HepG2 (cell line): ENCODE results near the gene AGT. TPM values are rescaled to one million over a fixed set of nuclear protein-coding genes. Genes with fewer than 3 reads are reported as not detected.
A peak's percentile ranks its signal among the peaks of the same experiment; 100 is the strongest.

Experiments
- AGO1 ChIP-seq: fragments of 200-400 bp; formaldehyde crosslinking; IDR thresholded peaks from 2 replicates; pipeline ENCODE4 v1.6.1; 2017; ENCODE audit warnings: mild to moderate bottlenecking, low read depth, low read length, moderate library complexity; ENCODE audit not compliant: poor library complexity, severe bottlenecking
- BORCS8-MEF2B ChIP-seq: sonication (generic); formaldehyde crosslinking; IDR thresholded peaks from 2 replicates; pipeline ENCODE4 v1.8.0; 2022; ENCODE audit warnings: mild to moderate bottlenecking, missing genetic modification reagents
- CBFB ChIP-seq: sonication (generic); formaldehyde crosslinking; IDR thresholded peaks from 2 replicates; pipeline ENCODE4 v1.4.0; 2020; ENCODE audit warnings: missing genetic modification reagents
- FOXC1 ChIP-seq: sonication (generic); formaldehyde crosslinking; IDR thresholded peaks from 2 replicates; pipeline ENCODE4 v1.8.0; 2022; ENCODE audit warnings: mild to moderate bottlenecking, missing genetic modification reagents, borderline replicate concordance
- GFI1 ChIP-seq: sonication (generic); formaldehyde crosslinking; IDR thresholded peaks from 2 replicates; pipeline ENCODE4 v1.5.0; 2020; ENCODE audit warnings: missing genetic modification reagents, mild to moderate bottlenecking, borderline replicate concordance
- HES4 ChIP-seq: sonication (generic); formaldehyde crosslinking; IDR thresholded peaks from 2 replicates; pipeline ENCODE4 v1.9.0; 2021; ENCODE audit warnings: mild to moderate bottlenecking, missing genetic modification reagents, borderline replicate concordance
- IKZF4 ChIP-seq: sonication (generic); formaldehyde crosslinking; IDR thresholded peaks from 2 replicates; pipeline ENCODE4 v1.5.1; 2020; ENCODE audit warnings: borderline replicate concordance, mild to moderate bottlenecking, low read depth, missing genetic modification reagents; ENCODE audit errors: not compliant biosample characterization
- IRF2 ChIP-seq: IDR thresholded peaks from 2 replicates; pipeline ENCODE4 v1.6.1; 2018; ENCODE audit warnings: missing genetic modification reagents, missing compliant biosample characterization
- MED8 ChIP-seq: sonication (generic); formaldehyde crosslinking; IDR thresholded peaks from 2 replicates; pipeline ENCODE4 v1.8.1; 2023; ENCODE audit warnings: mild to moderate bottlenecking, missing genetic modification reagents; ENCODE audit not compliant: insufficient replicate concordance
- NFE2 ChIP-seq: sonication (generic); formaldehyde crosslinking; IDR thresholded peaks from 2 replicates; pipeline ENCODE4 v1.4.0; 2020; ENCODE audit warnings: missing genetic modification reagents
- PCBP2 ChIP-seq: fragments of 200-400 bp; formaldehyde crosslinking; optimal IDR thresholded peaks from 2 replicates; pipeline ENCODE3; 2018; ENCODE audit warnings: low read length, low read depth; ENCODE audit not compliant: poor library complexity, severe bottlenecking
- SAFB2 ChIP-seq: sonication (generic); formaldehyde crosslinking; IDR thresholded peaks from 2 replicates; pipeline ENCODE4 v1.5.1; 2020; ENCODE audit warnings: missing genetic modification reagents, low read depth, mild to moderate bottlenecking, borderline replicate concordance
- ZC3H13 ChIP-seq: sonication (generic); formaldehyde crosslinking; IDR thresholded peaks from 2 replicates; pipeline ENCODE4 v1.8.1; 2023; ENCODE audit warnings: mild to moderate bottlenecking, missing genetic modification reagents, moderate library complexity
- ZNF160 ChIP-seq: sonication (generic); formaldehyde crosslinking; IDR thresholded peaks from 2 replicates; pipeline ENCODE4 v1.8.0; 2022; ENCODE audit warnings: mild to moderate bottlenecking, inconsistent platforms, missing genetic modification reagents
- ZNF331 ChIP-seq: sonication (generic); formaldehyde crosslinking; IDR thresholded peaks from 2 replicates; pipeline ENCODE4 v1.4.0; 2020; ENCODE audit warnings: missing genetic modification reagents
- ZNF556 ChIP-seq: sonication (generic); formaldehyde crosslinking; IDR thresholded peaks from 2 replicates; pipeline ENCODE4 v1.4.0; 2020; ENCODE audit warnings: mild to moderate bottlenecking, missing genetic modification reagents, borderline replicate concordance
- ZNF816 ChIP-seq: sonication (generic); formaldehyde crosslinking; IDR thresholded peaks from 2 replicates; pipeline ENCODE4 v1.8.0; 2022; ENCODE audit warnings: missing genetic modification reagents, mild to moderate bottlenecking, borderline replicate concordance
- ZNF83 ChIP-seq: sonication (generic); formaldehyde crosslinking; IDR thresholded peaks from 2 replicates; pipeline ENCODE4 v1.4.0; 2020; ENCODE audit warnings: missing genetic modification reagents, mild to moderate bottlenecking, borderline replicate concordance
- ZNF879 ChIP-seq: sonication (generic); formaldehyde crosslinking; IDR thresholded peaks from 2 replicates; pipeline ENCODE4 v1.8.1; 2023; ENCODE audit warnings: missing genetic modification reagents
- polyA plus RNA-seq, 8 experiments: library from polyadenylated mRNA; depleted of rRNA in 3 of 8; stranded (reverse) in 7 of 8; unstranded in 1 of 8; fragments of >200 nt; fragmentation: Illumina TruSeq in 4 of 8; extraction: Trizol in 4 of 8; gene quantifications; 2 replicates each; pipeline versions ENCODE4 v1.2.1 to v1.2.3, GENCODE V29; 2011 to 2016; ENCODE audit warnings: low read depth in 4 of 8, missing spikeins in 1 of 8, mixed read lengths in 1 of 8; ENCODE audit not compliant: insufficient read depth in 1 of 8
- total RNA-seq, 5 experiments: library from RNA; depleted of rRNA; stranded (reverse); fragments of >200 nt; fragmentation: Illumina TruSeq; extraction: Trizol; gene quantifications; 2 replicates each; pipeline ENCODE4 v1.2.3, GENCODE V29; 2016; ENCODE audit warnings: low read depth in 1 of 5
- TF ChIP-seq, protein P1 (sequence below): IDR thresholded peaks from 2 replicates; pipeline ENCODE4 v1.6.1; 2016
- TF ChIP-seq, protein P2 (sequence below): sonication (generic); formaldehyde crosslinking; IDR thresholded peaks from 2 replicates; pipeline ENCODE4 v1.8.1; 2023; ENCODE audit warnings: mild to moderate bottlenecking, missing genetic modification reagents, borderline replicate concordance
- TF ChIP-seq, protein P3 (sequence below): sonication (generic); formaldehyde crosslinking; IDR thresholded peaks from 2 replicates; pipeline ENCODE4 v1.8.1; 2022; ENCODE audit warnings: mild to moderate bottlenecking, missing genetic modification reagents
- TF ChIP-seq, protein P4 (sequence below): sonication (generic); formaldehyde crosslinking; IDR thresholded peaks from 2 replicates; pipeline ENCODE4 v1.4.0; 2020; ENCODE audit warnings: missing genetic modification reagents
- TF ChIP-seq, protein P5 (sequence below): sonication (generic); formaldehyde crosslinking; IDR thresholded peaks from 2 replicates; pipeline ENCODE4 v1.5.0; 2020; ENCODE audit warnings: missing genetic modification reagents

The AGT gene
- total and polyA plus RNA-seq, 2 of the 13 experiments (the other 11 are each of a cell fraction or from before 2014, with no cell fraction given): 892 to 2,071 TPM

GRCh38 chr1:230702934-230703678, 10.8 kb downstream of the AGT start (continued):
- TF ChIP-seq ZC3H13 (CRISPR knock-in tag) (peak; percentile 51; the same call in 1 of the 2 replicates), BORCS8-MEF2B (CRISPR knock-in tag) (peak; percentile 97), AGO1 (no peak), IKZF4 (CRISPR knock-in tag) (peak; percentile 70), ZNF331 (CRISPR knock-in tag) (peak; percentile 97), MED8 (peak; percentile 86), IRF2 (peak; percentile 94), NFE2 (CRISPR knock-in tag) (no peak), ZNF83 (CRISPR knock-in tag) (no peak), SAFB2 (CRISPR knock-in tag) (peak; percentile 42), GFI1 (CRISPR knock-in tag) (no peak; the same call in none of the 2 replicates), PCBP2 (no peak), ZNF160 (CRISPR knock-in tag) (peak; percentile 34; the same call in 1 of the 2 replicates), HES4 (CRISPR knock-in tag) (peak; percentile 85), ZNF879 (no peak), FOXC1 (0 out of 2 replicates have a peak, but pooled peaks have one; percentile 12), ZNF556 (peak; percentile 78), ZNF816 (no peak), CBFB (CRISPR knock-in tag) (peak; percentile 93; the same call in 1 of the 2 replicates)
- TF ChIP-seq, protein P1, sequence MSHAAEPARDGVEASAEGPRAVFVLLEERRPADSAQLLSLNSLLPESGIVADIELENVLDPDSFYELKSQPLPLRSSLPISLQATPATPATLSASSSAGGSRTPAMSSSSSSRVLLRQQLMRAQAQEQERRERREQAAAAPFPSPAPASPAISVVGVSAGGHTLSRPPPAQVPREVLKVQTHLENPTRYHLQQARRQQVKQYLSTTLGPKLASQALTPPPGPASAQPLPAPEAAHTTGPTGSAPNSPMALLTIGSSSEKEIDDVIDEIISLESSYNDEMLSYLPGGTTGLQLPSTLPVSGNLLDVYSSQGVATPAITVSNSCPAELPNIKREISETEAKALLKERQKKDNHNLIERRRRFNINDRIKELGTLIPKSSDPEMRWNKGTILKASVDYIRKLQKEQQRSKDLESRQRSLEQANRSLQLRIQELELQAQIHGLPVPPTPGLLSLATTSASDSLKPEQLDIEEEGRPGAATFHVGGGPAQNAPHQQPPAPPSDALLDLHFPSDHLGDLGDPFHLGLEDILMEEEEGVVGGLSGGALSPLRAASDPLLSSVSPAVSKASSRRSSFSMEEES (CRISPR knock-in tag): peak; percentile 92
- TF ChIP-seq, protein P2, sequence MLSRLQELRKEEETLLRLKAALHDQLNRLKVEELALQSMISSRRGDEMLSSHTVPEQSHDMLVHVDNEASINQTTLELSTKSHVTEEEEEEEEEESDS: peak; percentile 62; the same call in 1 of the 2 replicates
- TF ChIP-seq, protein P3, sequence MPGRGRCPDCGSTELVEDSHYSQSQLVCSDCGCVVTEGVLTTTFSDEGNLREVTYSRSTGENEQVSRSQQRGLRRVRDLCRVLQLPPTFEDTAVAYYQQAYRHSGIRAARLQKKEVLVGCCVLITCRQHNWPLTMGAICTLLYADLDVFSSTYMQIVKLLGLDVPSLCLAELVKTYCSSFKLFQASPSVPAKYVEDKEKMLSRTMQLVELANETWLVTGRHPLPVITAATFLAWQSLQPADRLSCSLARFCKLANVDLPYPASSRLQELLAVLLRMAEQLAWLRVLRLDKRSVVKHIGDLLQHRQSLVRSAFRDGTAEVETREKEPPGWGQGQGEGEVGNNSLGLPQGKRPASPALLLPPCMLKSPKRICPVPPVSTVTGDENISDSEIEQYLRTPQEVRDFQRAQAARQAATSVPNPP (CRISPR knock-in tag): peak; percentile 58; the same call in 1 of the 2 replicates
- TF ChIP-seq, protein P4, sequence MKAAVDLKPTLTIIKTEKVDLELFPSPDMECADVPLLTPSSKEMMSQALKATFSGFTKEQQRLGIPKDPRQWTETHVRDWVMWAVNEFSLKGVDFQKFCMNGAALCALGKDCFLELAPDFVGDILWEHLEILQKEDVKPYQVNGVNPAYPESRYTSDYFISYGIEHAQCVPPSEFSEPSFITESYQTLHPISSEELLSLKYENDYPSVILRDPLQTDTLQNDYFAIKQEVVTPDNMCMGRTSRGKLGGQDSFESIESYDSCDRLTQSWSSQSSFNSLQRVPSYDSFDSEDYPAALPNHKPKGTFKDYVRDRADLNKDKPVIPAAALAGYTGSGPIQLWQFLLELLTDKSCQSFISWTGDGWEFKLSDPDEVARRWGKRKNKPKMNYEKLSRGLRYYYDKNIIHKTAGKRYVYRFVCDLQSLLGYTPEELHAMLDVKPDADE: no peak
- TF ChIP-seq, protein P5, sequence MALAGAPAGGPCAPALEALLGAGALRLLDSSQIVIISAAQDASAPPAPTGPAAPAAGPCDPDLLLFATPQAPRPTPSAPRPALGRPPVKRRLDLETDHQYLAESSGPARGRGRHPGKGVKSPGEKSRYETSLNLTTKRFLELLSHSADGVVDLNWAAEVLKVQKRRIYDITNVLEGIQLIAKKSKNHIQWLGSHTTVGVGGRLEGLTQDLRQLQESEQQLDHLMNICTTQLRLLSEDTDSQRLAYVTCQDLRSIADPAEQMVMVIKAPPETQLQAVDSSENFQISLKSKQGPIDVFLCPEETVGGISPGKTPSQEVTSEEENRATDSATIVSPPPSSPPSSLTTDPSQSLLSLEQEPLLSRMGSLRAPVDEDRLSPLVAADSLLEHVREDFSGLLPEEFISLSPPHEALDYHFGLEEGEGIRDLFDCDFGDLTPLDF: peak; percentile 70
